HG02852 (cell line): ENCODE results near the gene BTBD17.

ENCODE experiments used
- ATAC-seq: cut with Tn5 transposase; IDR thresholded peaks from one replicate; pipeline ENCODE4 v1.9.1; 2021; ENCODE audit warnings: mild to moderate bottlenecking, moderate library complexity; ENCODE audit not compliant: unreplicated experiment

Gene BTBD17

GRCh38 chr17:74389084-74389753, 27.6 kb upstream of the BTBD17 start:
- no peak for ATAC-seq

GRCh38 chr17:74387365-74388218, 25.9 kb upstream of the BTBD17 start:
- ATAC-seq = no peak

- no peak for ATAC-seq
These were observed 24.7 kb upstream of the BTBD17 start for GRCh38 chr17:74386386-74386785.

GRCh38 chr17:74385201-74385600, 23.5 kb upstream of the BTBD17 start:
- ATAC-seq = no peak

GRCh38 chr17:74383141-74383540, 21.5 kb upstream of the BTBD17 start:
- no peak for ATAC-seq

- ATAC-seq = no peak
These were observed 19.5 kb upstream of the BTBD17 start for GRCh38 chr17:74380959-74381808.

- no peak for ATAC-seq
These were observed 18.7 kb upstream of the BTBD17 start for GRCh38 chr17:74380086-74380958.

- no peak for ATAC-seq
These were observed 17.9 kb upstream of the BTBD17 start for GRCh38 chr17:74379495-74380085.

- no peak for ATAC-seq
These were observed 13.2 kb upstream of the BTBD17 start for GRCh38 chr17:74374858-74375257.

GRCh38 chr17:74373838-74374606, 12.4 kb upstream of the BTBD17 start:
- no peak for ATAC-seq

GRCh38 chr17:74372426-74372825, 10.8 kb upstream of the BTBD17 start:
- ATAC-seq = no peak

- no peak for ATAC-seq
These were observed 10.0 kb upstream of the BTBD17 start for GRCh38 chr17:74371653-74372147.

GRCh38 chr17:74369665-74370490, 8.2 kb upstream of the BTBD17 start:
- ATAC-seq = no peak

GRCh38 chr17:74369221-74369620, 7.6 kb upstream of the BTBD17 start:
- ATAC-seq = no peak

- ATAC-seq = no peak
These were observed 6.8 kb upstream of the BTBD17 start for GRCh38 chr17:74368341-74369081.

- no peak for ATAC-seq
These were observed 5.5 kb upstream of the BTBD17 start, which contains the start of gene GPR142 for GRCh38 chr17:74367206-74367605. TSS of gene GPR142 (plus strand) at chr17:74367506. CDS start at chr17:74369541, 2,035 bp downstream.

- no peak for ATAC-seq
These were observed 1.3 kb upstream of the BTBD17 start for GRCh38 chr17:74362810-74363498.
